Erythroblast (primary cell): Measurements from ENCODE around the gene LSR.

Experiments used
- GATA1 ChIP-seq: IDR thresholded peaks from 2 replicates; pipeline ENCODE4 v1.6.1; 2011; ENCODE audit warnings: low read depth, mild to moderate bottlenecking, control low read depth, low read length, moderate library complexity
- POLR2A ChIP-seq: IDR thresholded peaks from 2 replicates; pipeline ENCODE4 v1.6.1; 2011; ENCODE audit warnings: mild to moderate bottlenecking, low read length

DNA sequence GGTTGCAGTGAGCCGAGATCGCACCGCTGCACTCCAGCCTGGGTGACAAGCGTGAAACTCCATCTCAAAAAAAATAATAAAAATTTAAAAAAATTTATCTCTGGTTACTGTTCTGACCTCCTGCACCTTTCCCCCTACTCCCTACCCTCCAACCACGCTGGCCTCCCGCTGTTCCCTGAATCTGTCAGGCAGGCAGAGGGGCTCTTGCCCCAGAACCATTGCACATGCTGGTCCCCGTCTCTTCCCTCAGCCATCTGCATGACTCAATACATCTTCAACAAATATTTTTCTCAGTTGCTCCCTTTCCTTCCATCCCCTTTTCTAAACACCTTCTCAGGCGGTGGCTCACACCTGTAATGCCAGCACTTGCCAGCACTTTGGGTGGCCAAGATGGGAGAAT is 19.2 kb upstream of the LSR start:
- TF ChIP-seq POLR2A (no peak), GATA1 (no peak)
